Measurements from ENCODE around the gene ABCC8. TPM values are rescaled to one million over a fixed set of nuclear protein-coding genes. Genes with fewer than 3 reads are reported as not detected.

ABCC8 gene
- total and polyA plus RNA-seq, 10 of the 15 experiments (the other 5 are each of a cell fraction or from before 2014, with no cell fraction given) = not detected

DNA sequence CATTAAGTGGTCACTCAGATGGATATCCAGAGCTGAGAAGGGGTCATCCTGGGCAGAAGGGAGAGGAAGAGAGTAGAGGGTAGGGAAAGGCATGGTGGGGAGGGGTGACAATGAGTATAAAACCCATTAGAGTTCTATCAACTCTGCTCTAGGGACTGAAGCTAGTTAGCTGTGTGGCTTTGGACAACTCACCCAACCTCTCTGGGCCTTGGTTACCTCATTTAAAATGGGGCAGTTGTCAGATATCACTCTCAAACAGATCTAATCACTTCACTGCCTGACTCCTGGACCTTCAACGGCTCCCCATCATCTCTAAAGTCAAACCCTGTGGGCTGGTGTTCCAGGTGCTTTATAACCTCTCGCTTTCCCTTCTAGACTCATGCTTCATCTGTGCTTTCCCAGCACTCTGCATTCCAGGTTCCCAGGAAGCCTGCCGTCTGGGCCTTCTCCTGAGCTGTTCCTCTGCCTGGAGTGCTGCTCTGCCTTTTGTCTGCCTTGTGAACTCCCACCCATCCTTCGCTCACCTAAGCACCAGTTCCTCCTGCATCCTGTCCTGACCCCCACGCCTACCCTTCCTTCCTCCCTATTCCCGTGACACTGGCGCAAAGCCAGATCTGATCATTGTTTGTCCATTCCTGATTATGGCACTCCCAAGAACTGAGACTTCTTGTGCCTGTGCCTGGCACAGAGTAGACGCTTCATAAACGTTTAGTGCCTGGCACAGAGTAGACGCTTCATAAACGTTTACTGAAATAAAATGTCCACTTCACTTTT is 65.9 kb downstream of the ABCC8 start:
- ChIA-PET SMC1A (ENCODE audit: uncharacterized antibody, unreplicated experiment) (no interaction called here), RAD21 (ENCODE audit: unreplicated experiment) (no interaction called here)

More for the DNA sequence above, 65.9 kb downstream of the ABCC8 start:
- no peak for ATAC-seq
- H4K20me1 ChIP-seq (ENCODE audit: control insufficient read depth, insufficient read depth) = no peaks in the 10 kb centered on the region
- WGBS (ENCODE audit: insufficient coverage, insufficient replicate concordance, low lambda C conversion rate, missing lambda C conversion rate) = 30% methylated on average over 11 of the region's 11 CpGs
- no peak overlapping the region for H3K9ac ChIP-seq (ENCODE audit: control insufficient read depth, insufficient read depth, low read length)
- intact Hi-C loops (cut with micrococcal nuclease; ENCODE audit: unreplicated experiment) (no loop called here), in situ Hi-C loops (cut with MboI) (no loop called here)
- H3K79me2 ChIP-seq (ENCODE audit: control insufficient read depth, insufficient read depth, low read length) = no peaks in the 10 kb centered on the region
- POLR2A ChIA-PET = no interaction called here
- no TSS peak for BruUV-seq (replicated peaks)
- no peaks in the 10 kb centered on the region; a peak in 2 of 4 replicates for H3K27me3 ChIP-seq (replicated peaks in 1 of 2; ENCODE audit: control insufficient read depth in 2 of 2, insufficient read depth in 2 of 2, low read length in 1 of 2)
- H3K4me2 ChIP-seq (ENCODE audit: control insufficient read depth, insufficient read depth) = no peak overlapping the region
- no peak for FAIRE-seq
- TF ChIP-seq DPF2 (IDR thresholded peaks at IDR 0.05) (no peak), LARP7 (IDR thresholded peaks at IDR 0.05) (no peak), BACH1 (IDR thresholded peaks at IDR 0.05; ENCODE audit: borderline replicate concordance) (no peak), NFIC (IDR thresholded peaks at IDR 0.05; ENCODE audit: low read depth, low read length) (no peak), SIX5 (IDR thresholded peaks at IDR 0.05; ENCODE audit: low read depth, low read length, severe bottlenecking) (no peak), HDAC2 (IDR thresholded peaks at IDR 0.05) (no peak), SUZ12 (IDR thresholded peaks at IDR 0.05; ENCODE audit: unreplicated experiment) (no peak), TBL1XR1 (IDR thresholded peaks at IDR 0.05; ENCODE audit: low read depth, low read length) (no peak), NFYB (IDR thresholded peaks at IDR 0.05; ENCODE audit: insufficient read depth, low read depth, low read length) (no peak), ZSCAN29 (IDR thresholded peaks at IDR 0.05) (no peak), ZNF384 (IDR thresholded peaks at IDR 0.05; ENCODE audit: borderline replicate concordance, low read depth, low read length) (no peak)
- TF ChIP-seq, protein P1, sequence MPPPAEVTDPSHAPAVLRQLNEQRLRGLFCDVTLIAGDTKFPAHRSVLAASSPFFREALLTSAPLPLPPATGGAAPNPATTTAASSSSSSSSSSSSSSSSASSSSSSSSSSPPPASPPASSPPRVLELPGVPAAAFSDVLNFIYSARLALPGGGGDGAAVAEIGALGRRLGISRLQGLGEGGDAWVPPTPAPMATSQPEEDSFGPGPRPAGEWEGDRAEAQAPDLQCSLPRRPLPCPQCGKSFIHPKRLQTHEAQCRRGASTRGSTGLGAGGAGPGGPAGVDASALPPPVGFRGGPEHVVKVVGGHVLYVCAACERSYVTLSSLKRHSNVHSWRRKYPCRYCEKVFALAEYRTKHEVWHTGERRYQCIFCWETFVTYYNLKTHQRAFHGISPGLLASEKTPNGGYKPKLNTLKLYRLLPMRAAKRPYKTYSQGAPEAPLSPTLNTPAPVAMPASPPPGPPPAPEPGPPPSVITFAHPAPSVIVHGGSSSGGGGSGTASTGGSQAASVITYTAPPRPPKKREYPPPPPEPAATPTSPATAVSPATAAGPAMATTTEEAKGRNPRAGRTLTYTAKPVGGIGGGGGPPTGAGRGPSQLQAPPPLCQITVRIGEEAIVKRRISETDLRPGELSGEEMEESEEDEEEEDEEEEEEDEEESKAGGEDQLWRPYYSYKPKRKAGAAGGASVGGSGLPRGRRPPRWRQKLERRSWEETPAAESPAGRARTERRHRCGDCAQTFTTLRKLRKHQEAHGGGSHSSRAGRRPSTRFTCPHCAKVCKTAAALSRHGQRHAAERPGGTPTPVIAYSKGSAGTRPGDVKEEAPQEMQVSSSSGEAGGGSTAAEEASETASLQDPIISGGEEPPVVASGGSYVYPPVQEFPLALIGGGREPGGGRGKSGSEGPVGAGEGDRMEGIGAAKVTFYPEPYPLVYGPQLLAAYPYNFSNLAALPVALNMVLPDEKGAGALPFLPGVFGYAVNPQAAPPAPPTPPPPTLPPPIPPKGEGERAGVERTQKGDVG (CRISPR knock-in tag; IDR thresholded peaks at IDR 0.05) = no peak
- H3K4me1 ChIP-seq (ENCODE audit: control insufficient read depth, insufficient read depth, low read length) = no peaks in the 10 kb centered on the region
- no peak overlapping the region for H3K4me3 ChIP-seq
- DNase-seq (ENCODE audit: low read depth, low spot score) = no peak
- no peaks in the 10 kb centered on the region for H3K9me3 ChIP-seq (replicated peaks; ENCODE audit: control insufficient read depth, insufficient read depth, low read length)
- no peaks in the 10 kb centered on the region for H3K36me3 ChIP-seq (ENCODE audit: control insufficient read depth in 2 of 2, insufficient read depth in 2 of 2, low read length in 1 of 2)
- H3K27ac ChIP-seq (ENCODE audit: control insufficient read depth, insufficient read depth) = no peak overlapping the region
- H2AFZ ChIP-seq (ENCODE audit: control insufficient read depth, low read depth, low read length) = no peak overlapping the region
- CTCF ChIA-PET = no interaction called here
